Endodermal cell (in vitro differentiated cells): Measurements from ENCODE around the gene SREBF1. TPM values are rescaled to one million over a fixed set of nuclear protein-coding genes. Genes with fewer than 3 reads are reported as not detected.
A peak's percentile ranks its signal among the peaks of the same experiment; 100 is the strongest.

ENCODE experiments used
- DNase-seq: peaks from one replicate; pipeline ENCODE4 v3.0.0-alpha.2; 2017
- H3K27ac ChIP-seq: 2 replicates; pipeline ENCODE4 v1.5.1; 2013; ENCODE audit warnings: mild to moderate bottlenecking, low read depth, low read length, moderate library complexity
- H3K27me3 ChIP-seq: 2 replicates; pipeline ENCODE4 v1.6.1; 2013; ENCODE audit warnings: mild to moderate bottlenecking, low read length, moderate library complexity; ENCODE audit not compliant: insufficient read depth, control insufficient read depth, poor library complexity, severe bottlenecking
- H3K36me3 ChIP-seq: 2 replicates; pipeline ENCODE4 v1.7.0; 2013; ENCODE audit warnings: mild to moderate bottlenecking, low read length, moderate library complexity; ENCODE audit not compliant: control insufficient read depth, insufficient read depth
- H3K4me1 ChIP-seq: one replicate; pipeline ENCODE4 v1.7.0; 2013; ENCODE audit warnings: low read length; ENCODE audit not compliant: control insufficient read depth, insufficient read depth
- H3K4me3 ChIP-seq: 2 replicates; pipeline ENCODE4 v1.5.1; 2013; ENCODE audit warnings: mild to moderate bottlenecking, low read length, moderate library complexity
- H3K9ac ChIP-seq: 2 replicates; pipeline ENCODE4 v1.6.1; 2013; ENCODE audit warnings: mild to moderate bottlenecking, low read length, moderate library complexity; ENCODE audit not compliant: poor library complexity, severe bottlenecking; ENCODE audit errors: extremely low read depth
- H3K9me3 ChIP-seq: 2 replicates; pipeline ENCODE4 v1.6.1; 2013; ENCODE audit warnings: mild to moderate bottlenecking, low read length, moderate library complexity; ENCODE audit not compliant: control insufficient read depth
- H3K27ac Mint-ChIP-seq: 2 replicates; pipeline ENCODE4 v1.8.0; 2020; ENCODE audit warnings: mixed read lengths
- H3K27me3 Mint-ChIP-seq: 2 replicates; pipeline ENCODE4 v1.8.0; 2021; ENCODE audit warnings: mild to moderate bottlenecking, mixed read lengths; ENCODE audit not compliant: insufficient read depth
- H3K36me3 Mint-ChIP-seq: 2 replicates; pipeline ENCODE4 v1.8.0; 2020; ENCODE audit warnings: low read depth, mixed read lengths
- H3K4me1 Mint-ChIP-seq: 2 replicates; pipeline ENCODE4 v1.8.0; 2020; ENCODE audit warnings: mixed read lengths
- H3K4me3 Mint-ChIP-seq: 2 replicates; pipeline ENCODE4 v1.8.0; 2020; ENCODE audit warnings: mild to moderate bottlenecking, moderate library complexity, mixed read lengths
- H3K9me3 Mint-ChIP-seq: 2 replicates; pipeline ENCODE4 v1.8.0; 2020; ENCODE audit warnings: mild to moderate bottlenecking, mixed read lengths
- CTCF ChIP-seq: fragments of 200-600 bp; sonication (generic); conservative IDR thresholded peaks from 2 replicates; pipeline ENCODE4 v1.5.0; 2021; ENCODE audit warnings: antibody characterized with exemption, mild to moderate bottlenecking
- WGBS, 2 experiments: methylation state at CpG; one replicate each; pipeline versions ENCODE4 v1.1.5 to v1.1.7; 2013; ENCODE audit warnings: missing lambda C conversion rate in 2 of 2, mixed read lengths in 1 of 2; ENCODE audit not compliant: insufficient coverage in 1 of 2, insufficient read length in 1 of 2; 5-methylcytosine and 5-hydroxymethylcytosine counted together
- total RNA-seq, 2 donors: library from RNA; stranded (reverse); fragmentation: NEBNext Ultra II Directional in 1 of 2; extraction: Animal tissue kit (Norgen Biotek cat#: 25700) in 1 of 2; gene quantifications; 2 replicates in 1 of 2; 3 replicates in 1 of 2; pipeline ENCODE4 v1.2.1, GENCODE V29; 2021

Gene SREBF1
- total RNA-seq, 2 donors from 2014 or later: 39.0 to 58.2 TPM

- H3K9me3 ChIP-seq: no peaks in the 10 kb centered on the region
- no peak overlapping the region for H3K4me3 ChIP-seq
- no peak overlapping the region for H3K9ac ChIP-seq
- no peak overlapping the region for H3K4me3 Mint-ChIP-seq
- H3K4me1 ChIP-seq: peaks cover 4% of the 10 kb centered on the region
- peaks cover 12% of the 10 kb centered on the region for H3K27me3 Mint-ChIP-seq
- no peaks in the 10 kb centered on the region for H3K9me3 Mint-ChIP-seq
- TF ChIP-seq CTCF: no peak
- DNase-seq: no peak
- H3K27ac Mint-ChIP-seq: no peak overlapping the region
- peaks cover 39% of the 10 kb centered on the region for H3K36me3 ChIP-seq
- no peaks in the 10 kb centered on the region for H3K27me3 ChIP-seq
- no peak overlapping the region for H3K27ac ChIP-seq
- H3K4me1 Mint-ChIP-seq: no peaks in the 10 kb centered on the region
- peaks cover 37% of the 10 kb centered on the region for H3K36me3 Mint-ChIP-seq
- WGBS, 2 experiments: 75 to 90% methylated on average over 8 to 9 of the region's 9 CpGs
Observed at GRCh38 chr17:17805575-17805974, 31.2 kb downstream of the SREBF1 start.

GRCh38 chr17:17804007-17804406 is 32.8 kb downstream of the SREBF1 start:
- H3K9me3 Mint-ChIP-seq: no peaks in the 10 kb centered on the region
- no peak overlapping the region for H3K27ac Mint-ChIP-seq
- Histone ChIP-seq H3K4me3 (no peak overlapping the region), H3K27ac (no peak overlapping the region), H3K9ac (no peak overlapping the region), H3K36me3 (peaks cover 44% of the 10 kb centered on the region), H3K9me3 (no peaks in the 10 kb centered on the region), H3K27me3 (no peaks in the 10 kb centered on the region), H3K4me1 (peaks cover under 1% of the 10 kb centered on the region)
- no peak for TF ChIP-seq CTCF
- H3K27me3 Mint-ChIP-seq: peaks cover 9% of the 10 kb centered on the region
- peaks cover 6% of the 10 kb centered on the region for H3K4me1 Mint-ChIP-seq
- DNase-seq: no peak
- WGBS, 2 experiments: 96 to 98% methylated on average over 3 of the region's 3 CpGs
- H3K36me3 Mint-ChIP-seq: peaks cover 40% of the 10 kb centered on the region
- no peak overlapping the region for H3K4me3 Mint-ChIP-seq

GRCh38 chr17:17801800-17802481 is 34.8 kb downstream of the SREBF1 start:
- peaks cover 42% of the 10 kb centered on the region for H3K36me3 ChIP-seq
- WGBS, 2 experiments: 91 to 98% methylated on average over 7 to 13 of the region's 13 CpGs
- H3K4me3 ChIP-seq: no peak overlapping the region
- no peak overlapping the region for H3K27ac ChIP-seq
- DNase-seq: no peak
- Mint-ChIP-seq H3K27me3 (no peaks in the 10 kb centered on the region), H3K36me3 (peaks cover 40% of the 10 kb centered on the region), H3K27ac (peak overlapping the region; percentile 23), H3K9me3 (no peaks in the 10 kb centered on the region), H3K4me1 (peaks cover 6% of the 10 kb centered on the region), H3K4me3 (no peak overlapping the region)
- H3K27me3 ChIP-seq: no peaks in the 10 kb centered on the region
- no peaks in the 10 kb centered on the region for H3K9me3 ChIP-seq
- peaks cover 3% of the 10 kb centered on the region for H3K4me1 ChIP-seq
- TF ChIP-seq CTCF: no peak
- no peak overlapping the region for H3K9ac ChIP-seq
